ENCODE measurements around the gene MRPS22. TPM values are rescaled to one million over a fixed set of nuclear protein-coding genes. Genes with fewer than 3 reads are reported as not detected.

Gene MRPS22
- total RNA-seq, 1 experiment from 2014 or later: 45.7 TPM

- Histone ChIP-seq H2BK12ac (ENCODE audit: insufficient read length, low read depth, low read length) (no peak overlapping the region), H3K79me1 (ENCODE audit: insufficient read depth, low read depth, low read length, poor library complexity, severe bottlenecking) (peaks cover 2% of the 10 kb centered on the region), H4K20me1 (ENCODE audit: control insufficient read depth, insufficient read depth, insufficient read length) (no peaks in the 10 kb centered on the region), H3K56ac (ENCODE audit: insufficient read length, low read depth, low read length) (no peak overlapping the region), H3K27me3 (ENCODE audit: insufficient read depth, low read length) (no peaks in the 10 kb centered on the region), H4K5ac (ENCODE audit: insufficient read length, low read depth, low read length) (no peak overlapping the region), H3K14ac (ENCODE audit: insufficient read depth, low read length) (no peak overlapping the region), H3K27ac (ENCODE audit: insufficient read length, low read depth, low read length) (no peak overlapping the region), H3K79me2 (ENCODE audit: insufficient read depth, low read length) (peaks cover 2% of the 10 kb centered on the region; the same call in 1 of the 2 replicates), H3T11ph (ENCODE audit: low read length) (no peak overlapping the region), H2AK5ac (ENCODE audit: insufficient read length, low read length) (no peak overlapping the region), H3K4ac (ENCODE audit: low read depth, low read length) (no peak overlapping the region), H2BK120ac (ENCODE audit: low read depth, low read length, poor library complexity, severe bottlenecking) (no peak overlapping the region), H2BK20ac (ENCODE audit: low read depth, low read length, poor library complexity, severe bottlenecking) (no peak overlapping the region), H2BK5ac (ENCODE audit: insufficient read length, low read length) (no peak overlapping the region), H2BK15ac (ENCODE audit: low read depth, low read length) (no peak overlapping the region), H3K9me3 (ENCODE audit: control insufficient read depth, low read depth, low read length) (no peaks in the 10 kb centered on the region), H3K4me2 (ENCODE audit: insufficient read depth, insufficient read length, low read length) (no peak overlapping the region), H3K23ac (ENCODE audit: insufficient read length, low read depth, low read length) (no peak overlapping the region), H3K4me1 (ENCODE audit: insufficient read depth, low read length) (no peaks in the 10 kb centered on the region), H3K18ac (ENCODE audit: insufficient read length, low read depth, low read length) (no peak overlapping the region), H3K9ac (ENCODE audit: extremely low read depth, insufficient read length, low read length) (no peak overlapping the region), H2AFZ (ENCODE audit: low read length) (no peak overlapping the region), H4K8ac (replicated peaks; ENCODE audit: insufficient read length, low read depth, low read length) (no peak overlapping the region), H4K91ac (ENCODE audit: insufficient read length, low read depth, low read length) (no peak overlapping the region), H3K23me2 (ENCODE audit: insufficient read length, low read depth, low read length, poor library complexity, severe bottlenecking) (peaks cover 3% of the 10 kb centered on the region)
- TF ChIP-seq CTCF (conservative IDR thresholded peaks at IDR 0.05): no peak
- Mint-ChIP-seq H3K27ac (no peak overlapping the region), H3K27me3 (ENCODE audit: low read depth) (peaks cover 14% of the 10 kb centered on the region), H3K4me3 (no peak overlapping the region), H3K4me1 (no peaks in the 10 kb centered on the region), H3K36me3 (ENCODE audit: insufficient read depth in 1 of 3, low read depth in 3 of 3) (peaks cover 8 to 39% (median 31%) of the 10 kb centered on the region in 3 experiments; a peak in 5 of 7 replicates), H3K9me3 (peaks cover 0 to 5% of the 10 kb centered on the region in 2 experiments; a peak in 2 of 5 replicates)
- WGBS (ENCODE audit: extremely low coverage, insufficient read length, low lambda C conversion rate): no CpG with 5 or more reads among the region's 2 CpGs
- no peak for DNase-seq
Measured at GRCh38 chr3:139346771-139347170, 3.0 kb downstream of the MRPS22 start.

Measured in H9 (cell line).